Activated CD8-positive, alpha-beta memory T cell treated with anti-CD3 and anti-CD28 coated beads, Interleukin-2, amount 50 U/mL, for 1 hour (primary cell): ENCODE data around the gene HOXD3.

ENCODE experiments used
- DNase-seq: peaks from one replicate; pipeline ENCODE4 v3.0.0-alpha.2; 2020; ENCODE audit errors: extremely low read depth

HOXD3 gene

GRCh38 chr2:176177580-176178037, 20.5 kb downstream of the HOXD3 start:
- DNase-seq: no peak

- no peak for DNase-seq
Measured at GRCh38 chr2:176178038-176178756, 21.1 kb downstream of the HOXD3 start.

- no peak for DNase-seq
Measured at GRCh38 chr2:176178757-176179295, 21.7 kb downstream of the HOXD3 start.

GRCh38 chr2:176181551-176181950, 24.4 kb downstream of the HOXD3 start:
- DNase-seq: no peak

- no peak for DNase-seq
Measured at GRCh38 chr2:176182671-176183070, 25.6 kb downstream of the HOXD3 start.

GRCh38 chr2:176184749-176185148, 27.6 kb downstream of the HOXD3 start:
- no peak for DNase-seq

GRCh38 chr2:176186024-176186423, 28.9 kb downstream of the HOXD3 start:
- DNase-seq: no peak

GRCh38 chr2:176187200-176187898, 30.2 kb downstream of the HOXD3 start:
- no peak for DNase-seq

- no peak for DNase-seq
Measured at GRCh38 chr2:176187899-176188773, 31.0 kb downstream of the HOXD3 start, which contains the start of gene HOXD1. TSS of gene HOXD1 (plus strand) at chr2:176188668. CDS start at chr2:176188802, 134 bp downstream.

GRCh38 chr2:176188774-176189680, 31.9 kb downstream of the HOXD3 start:
- DNase-seq: no peak

- DNase-seq: no peak
Measured at GRCh38 chr2:176189681-176190641, 32.9 kb downstream of the HOXD3 start.

GRCh38 chr2:176192351-176192750, 35.2 kb downstream of the HOXD3 start:
- DNase-seq: no peak

- DNase-seq: no peak
Measured at GRCh38 chr2:176193048-176193447, 35.9 kb downstream of the HOXD3 start.

GRCh38 chr2:176199902-176200301, 42.8 kb downstream of the HOXD3 start:
- no peak for DNase-seq

GRCh38 chr2:176200971-176201370, 43.9 kb downstream of the HOXD3 start:
- DNase-seq: no peak

GRCh38 chr2:176202491-176202890, 45.4 kb downstream of the HOXD3 start:
- no peak for DNase-seq

- no peak for DNase-seq
Measured at GRCh38 chr2:176205126-176205525, 48.0 kb downstream of the HOXD3 start.

GRCh38 chr2:176206136-176206535, 49.0 kb downstream of the HOXD3 start:
- DNase-seq: no peak

- DNase-seq: no peak
Measured at GRCh38 chr2:176206682-176207081, 49.6 kb downstream of the HOXD3 start.

GRCh38 chr2:176211110-176211509, 54.0 kb downstream of the HOXD3 start:
- no peak for DNase-seq
